ENCODE results near the gene CYP27A1.

DNA sequence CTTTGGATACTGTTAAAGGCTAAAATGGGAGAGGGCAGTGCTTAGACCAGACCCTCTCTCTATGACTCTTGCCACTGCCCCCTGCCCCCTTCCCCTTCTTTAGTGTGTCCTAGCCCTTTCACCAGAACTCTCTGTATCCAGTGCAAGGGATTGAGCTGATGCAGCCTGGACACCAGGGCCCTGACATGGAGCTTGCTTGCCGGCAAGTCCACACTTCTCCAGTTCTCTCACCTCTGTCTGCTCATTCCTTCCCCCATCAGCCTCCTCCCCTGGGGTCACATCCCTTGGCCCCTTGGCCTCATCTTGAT lies 76.1 kb downstream of the CYP27A1 start:
- TF ChIP-seq POLR2AphosphoS5 (IDR thresholded peaks at IDR 0.05) = no peak
- TF ChIP-seq, protein P1, sequence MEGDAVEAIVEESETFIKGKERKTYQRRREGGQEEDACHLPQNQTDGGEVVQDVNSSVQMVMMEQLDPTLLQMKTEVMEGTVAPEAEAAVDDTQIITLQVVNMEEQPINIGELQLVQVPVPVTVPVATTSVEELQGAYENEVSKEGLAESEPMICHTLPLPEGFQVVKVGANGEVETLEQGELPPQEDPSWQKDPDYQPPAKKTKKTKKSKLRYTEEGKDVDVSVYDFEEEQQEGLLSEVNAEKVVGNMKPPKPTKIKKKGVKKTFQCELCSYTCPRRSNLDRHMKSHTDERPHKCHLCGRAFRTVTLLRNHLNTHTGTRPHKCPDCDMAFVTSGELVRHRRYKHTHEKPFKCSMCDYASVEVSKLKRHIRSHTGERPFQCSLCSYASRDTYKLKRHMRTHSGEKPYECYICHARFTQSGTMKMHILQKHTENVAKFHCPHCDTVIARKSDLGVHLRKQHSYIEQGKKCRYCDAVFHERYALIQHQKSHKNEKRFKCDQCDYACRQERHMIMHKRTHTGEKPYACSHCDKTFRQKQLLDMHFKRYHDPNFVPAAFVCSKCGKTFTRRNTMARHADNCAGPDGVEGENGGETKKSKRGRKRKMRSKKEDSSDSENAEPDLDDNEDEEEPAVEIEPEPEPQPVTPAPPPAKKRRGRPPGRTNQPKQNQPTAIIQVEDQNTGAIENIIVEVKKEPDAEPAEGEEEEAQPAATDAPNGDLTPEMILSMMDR (IDR thresholded peaks at IDR 0.05 in 8 of 11, conservative IDR thresholded peaks at IDR 0.05 in 3 of 11) = no peak
